K562 (cell line): ENCODE measurements around the gene NTSR1. TPM values are rescaled to one million over a fixed set of nuclear protein-coding genes. Genes with fewer than 3 reads are reported as not detected.

ENCODE experiments used
- ATF2 ChIP-seq: sonication (generic); formaldehyde crosslinking; IDR thresholded peaks from 2 replicates; pipeline ENCODE4 v1.8.1; 2022; ENCODE audit warnings: missing genetic modification reagents
- BDP1 ChIP-seq: IDR thresholded peaks from 3 replicates; pipeline ENCODE4 v1.6.1; 2011; ENCODE audit not compliant: insufficient read length, insufficient read depth
- CSDE1 ChIP-seq, 2 experiments: fragments of 450-650 bp; IDR thresholded peaks; 2 replicates each; pipeline ENCODE4 v1.6.1; 2016; ENCODE audit warnings: mild to moderate bottlenecking in 1 of 2
- E2F1 ChIP-seq: sonication (generic); formaldehyde crosslinking; IDR thresholded peaks from 2 replicates; pipeline ENCODE4 v1.8.1; 2023; ENCODE audit warnings: mild to moderate bottlenecking, missing genetic modification reagents, moderate library complexity
- EP300 ChIP-seq: IDR thresholded peaks from 2 replicates; pipeline ENCODE4 v1.6.1; 2012; ENCODE audit warnings: low read length, improper control_type of control experiment
- EZH2 ChIP-seq: IDR thresholded peaks from 2 replicates; pipeline ENCODE4 v1.6.1; 2012; ENCODE audit warnings: low read depth, mild to moderate bottlenecking, inconsistent platforms, low read length, borderline replicate concordance
- GATAD2B ChIP-seq: fragments of 450-650 bp; IDR thresholded peaks from 2 replicates; pipeline ENCODE4 v1.6.1; 2017; ENCODE audit warnings: mild to moderate bottlenecking, borderline replicate concordance
- ILF3 ChIP-seq: fragments of 450-650 bp; IDR thresholded peaks from 2 replicates; pipeline ENCODE4 v1.6.1; 2018; ENCODE audit warnings: antibody characterized with exemption, mild to moderate bottlenecking, moderate library complexity, borderline replicate concordance
- LARP7 ChIP-seq: fragments of 450-650 bp; IDR thresholded peaks from 2 replicates; pipeline ENCODE4 v1.6.1; 2016
- PCBP2 ChIP-seq: fragments of 200-400 bp; formaldehyde crosslinking; IDR thresholded peaks from 2 replicates; pipeline ENCODE4 v1.6.1; 2018; ENCODE audit warnings: low read length, low read depth, mild to moderate bottlenecking, moderate library complexity; ENCODE audit not compliant: poor library complexity, severe bottlenecking
- PHF8 ChIP-seq: fragments of 200-600 bp; sonication (generic); IDR thresholded peaks from 2 replicates; pipeline ENCODE4 v1.6.1; 2012; ENCODE audit warnings: mixed run types, mild to moderate bottlenecking, inconsistent platforms, low read length, moderate library complexity, borderline replicate concordance
- PHTF2 ChIP-seq: fragments of 250-450 bp; sonication (Bioruptor Pico); IDR thresholded peaks from 2 replicates; pipeline ENCODE4 v1.5.0; 2021; ENCODE audit warnings: mild to moderate bottlenecking
- PKNOX1 ChIP-seq: fragments of 450-650 bp; IDR thresholded peaks from 2 replicates; pipeline ENCODE4 v1.6.1; 2016
- SREBF1 ChIP-seq: fragments of 150-350 bp; IDR thresholded peaks from 2 replicates; pipeline ENCODE4 v1.6.1; 2014; ENCODE audit warnings: antibody characterized with exemption, low read depth, low read length, borderline replicate concordance
- U2AF1 ChIP-seq: fragments of 200-400 bp; formaldehyde crosslinking; optimal IDR thresholded peaks from 2 replicates; pipeline ENCODE3; 2017; ENCODE audit warnings: mild to moderate bottlenecking, low read depth, low read length, moderate library complexity
- ZBED1 ChIP-seq: IDR thresholded peaks from 2 replicates; pipeline ENCODE4 v1.6.1; 2014
- ZBTB33 ChIP-seq: sonication (generic); formaldehyde crosslinking; IDR thresholded peaks from 2 replicates; pipeline ENCODE4 v1.8.1; 2023; ENCODE audit warnings: mild to moderate bottlenecking, missing genetic modification reagents
- ZFPM2 ChIP-seq: fragments of 250-450 bp; sonication (Bioruptor Pico); IDR thresholded peaks from 2 replicates; pipeline ENCODE4 v1.5.1; 2022; ENCODE audit warnings: mild to moderate bottlenecking
- ZNF121 ChIP-seq: sonication (generic); formaldehyde crosslinking; conservative IDR thresholded peaks from 2 replicates; pipeline ENCODE4 v1.8.0; 2022; ENCODE audit warnings: missing genetic modification reagents
- ZNF197 ChIP-seq: fragments of 200-800 bp; sonication (Bioruptor generic); IDR thresholded peaks from 2 replicates; pipeline ENCODE4 v1.6.1; 2016; ENCODE audit warnings: low read depth, missing genetic modification characterization, missing compliant biosample characterization
- ZNF696 ChIP-seq: fragments of 250-450 bp; sonication (Bioruptor Pico); conservative IDR thresholded peaks from 2 replicates; pipeline ENCODE4 v1.4.0; 2020; ENCODE audit warnings: mild to moderate bottlenecking, moderate library complexity
- ZNF76 ChIP-seq: fragments of 250-450 bp; sonication (Bioruptor Pico); IDR thresholded peaks from 2 replicates; pipeline ENCODE4 v1.4.0; 2020; ENCODE audit warnings: mild to moderate bottlenecking, moderate library complexity, borderline replicate concordance
- polyA plus RNA-seq, 8 experiments: library from polyadenylated mRNA; depleted of rRNA in 4 of 8; stranded (reverse) in 5 of 8; unstranded in 3 of 8; fragments of >200 nt; fragmentation: Nextera tagmentation in 2 of 8; fragmentation: Illumina TruSeq in 1 of 8; extraction: Ambion mirVana in 2 of 8; extraction: Trizol in 1 of 8; gene quantifications; 2 replicates each; pipeline versions ENCODE4 v1.2.1 to v1.2.3, GENCODE V29; 2011 to 2014; ENCODE audit warnings: inconsistent platforms in 1 of 8, missing spikeins in 1 of 8
- total RNA-seq, 7 experiments: library from RNA; depleted of rRNA in 6 of 7; stranded (reverse); fragments of >200 nt in 6 of 7; fragmentation: Illumina TruSeq in 2 of 7; extraction: Trizol in 2 of 7; gene quantifications; 2 replicates each; pipeline versions ENCODE4 v1.2.1 to v1.2.3, GENCODE V29; 2011 to 2021; ENCODE audit warnings: low replicate concordance in 1 of 7

Gene NTSR1
- total and polyA plus RNA-seq, 9 of the 15 experiments (the other 6 are each of a cell fraction or from before 2014, with no cell fraction given), result 0.04 to 0.40 (median 0.13) TPM; not detected in 3

- TF ChIP-seq ZFPM2, result no peak
- TF ChIP-seq LARP7, result no peak
- TF ChIP-seq PKNOX1, result peak; percentile 91
- TF ChIP-seq ZBED1, result no peak
- TF ChIP-seq E2F1 (CRISPR knock-in tag), result no peak
- no peak for TF ChIP-seq PHF8
- TF ChIP-seq ZBTB33 (CRISPR knock-in tag), result peak; percentile 33; the same call in 1 of the 2 replicates
- no peak for TF ChIP-seq EZH2
- TF ChIP-seq PHTF2 (CRISPR knock-in tag), result no peak
- TF ChIP-seq ILF3, result no peak
- peak; percentile 69 for TF ChIP-seq EP300
- TF ChIP-seq ZNF696 (CRISPR knock-in tag), result no peak
- no peak for TF ChIP-seq GATAD2B
- TF ChIP-seq PCBP2, result no peak
- TF ChIP-seq ZNF76 (CRISPR knock-in tag), result no peak
- TF ChIP-seq ATF2 (CRISPR knock-in tag), result no peak
- no peak for TF ChIP-seq SREBF1
- TF ChIP-seq U2AF1, result no peak
- no peak for TF ChIP-seq CSDE1 (IDR thresholded peaks at IDR 0.05)
- no peak for TF ChIP-seq BDP1
- TF ChIP-seq ZNF121 (CRISPR knock-in tag), result no peak
- no peak for TF ChIP-seq ZNF197
Observed at GRCh38 chr20:62685781-62686555, 22.7 kb upstream of the NTSR1 start (continued).
